Measurements from ENCODE around the gene EBF3.

EBF3 gene

GRCh38 chr10:129912166-129912917 lies 51.7 kb downstream of the EBF3 start:
- no peak for DNase-seq (ENCODE audit: low read depth in 3 of 3, low spot score in 1 of 3)

GRCh38 chr10:129911451-129912165 lies 52.5 kb downstream of the EBF3 start:
- no peak for DNase-seq (ENCODE audit: low read depth in 3 of 3, low spot score in 1 of 3)

DNA sequence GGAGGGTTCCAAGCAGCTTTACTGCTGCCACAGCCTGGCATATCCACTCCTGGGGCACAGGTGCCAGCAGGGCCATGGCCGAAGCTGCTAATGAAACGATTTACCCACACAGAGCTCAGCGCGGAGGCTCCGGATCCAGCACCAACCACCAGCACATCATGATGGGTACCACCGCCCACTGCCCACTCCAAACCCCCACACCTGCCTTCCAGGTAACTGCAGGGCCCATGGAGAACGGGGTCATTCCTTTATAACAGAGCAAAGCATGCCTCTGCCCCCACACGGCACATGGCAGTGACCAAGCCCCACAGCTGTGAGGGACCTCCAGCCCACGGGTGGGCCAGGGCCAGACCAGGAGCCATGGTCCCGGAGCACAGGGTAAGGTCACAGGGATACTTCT lies 53.2 kb downstream of the EBF3 start:
- DNase-seq (ENCODE audit: low read depth in 3 of 3, low spot score in 1 of 3) = no peak

GRCh38 chr10:129909531-129910256 lies 54.4 kb downstream of the EBF3 start:
- no peak for DNase-seq (ENCODE audit: low read depth in 3 of 3, low spot score in 1 of 3)

DNA sequence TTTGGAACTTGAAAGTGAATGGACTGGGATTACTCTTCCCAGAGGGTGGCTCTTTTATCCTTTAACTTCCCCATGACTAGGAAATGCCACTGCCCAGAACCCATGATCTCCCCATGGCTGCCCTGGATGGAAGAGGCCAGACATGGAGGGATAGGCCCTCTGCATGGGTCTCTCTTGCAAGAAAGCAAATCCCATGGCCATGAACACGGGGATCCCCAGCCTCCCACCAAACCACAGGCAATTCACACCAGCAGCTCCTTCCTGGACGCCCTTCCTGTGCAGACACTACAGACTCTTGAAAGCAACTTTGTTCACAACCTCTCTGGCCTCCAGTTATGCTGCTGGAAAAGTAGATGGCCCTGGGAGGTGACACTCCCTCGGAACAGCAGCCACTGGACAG lies 55.0 kb downstream of the EBF3 start:
- DNase-seq (ENCODE audit: low read depth in 3 of 3, low spot score in 1 of 3) = no peak

DNA sequence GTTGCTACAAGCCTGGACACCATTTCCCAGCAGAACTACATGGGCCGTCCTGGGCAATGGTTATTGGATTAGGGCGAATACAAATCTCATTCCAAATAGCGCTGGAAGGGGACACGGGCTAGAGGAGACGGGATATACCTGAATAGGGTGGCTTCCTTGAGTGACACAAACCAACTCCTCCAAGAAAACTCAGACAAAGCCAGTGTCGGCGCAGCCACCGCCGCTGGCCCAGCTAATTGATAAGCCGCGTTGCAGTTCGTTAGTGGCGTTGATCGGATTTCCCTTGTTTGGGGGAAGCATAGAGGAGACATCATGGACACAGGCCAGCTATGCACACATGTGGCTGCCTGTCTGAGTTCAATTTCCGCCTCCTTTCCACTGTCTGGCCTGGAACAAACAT lies 55.7 kb downstream of the EBF3 start:
- DNase-seq (ENCODE audit: low read depth in 3 of 3, low spot score in 1 of 3) = no peak

- DNase-seq (ENCODE audit: low read depth in 3 of 3, low spot score in 1 of 3) = no peak
Observed at GRCh38 chr10:129905553-129905952, 58.5 kb downstream of the EBF3 start.

GRCh38 chr10:129904323-129904722 lies 59.8 kb downstream of the EBF3 start:
- no peak for DNase-seq (ENCODE audit: low read depth in 3 of 3, low spot score in 1 of 3)

GRCh38 chr10:129901389-129902006 lies 62.6 kb downstream of the EBF3 start:
- DNase-seq (ENCODE audit: low read depth in 3 of 3, low spot score in 1 of 3) = no peak

GRCh38 chr10:129900825-129901224 lies 63.2 kb downstream of the EBF3 start:
- DNase-seq (ENCODE audit: low read depth in 3 of 3, low spot score in 1 of 3) = no peak

DNA sequence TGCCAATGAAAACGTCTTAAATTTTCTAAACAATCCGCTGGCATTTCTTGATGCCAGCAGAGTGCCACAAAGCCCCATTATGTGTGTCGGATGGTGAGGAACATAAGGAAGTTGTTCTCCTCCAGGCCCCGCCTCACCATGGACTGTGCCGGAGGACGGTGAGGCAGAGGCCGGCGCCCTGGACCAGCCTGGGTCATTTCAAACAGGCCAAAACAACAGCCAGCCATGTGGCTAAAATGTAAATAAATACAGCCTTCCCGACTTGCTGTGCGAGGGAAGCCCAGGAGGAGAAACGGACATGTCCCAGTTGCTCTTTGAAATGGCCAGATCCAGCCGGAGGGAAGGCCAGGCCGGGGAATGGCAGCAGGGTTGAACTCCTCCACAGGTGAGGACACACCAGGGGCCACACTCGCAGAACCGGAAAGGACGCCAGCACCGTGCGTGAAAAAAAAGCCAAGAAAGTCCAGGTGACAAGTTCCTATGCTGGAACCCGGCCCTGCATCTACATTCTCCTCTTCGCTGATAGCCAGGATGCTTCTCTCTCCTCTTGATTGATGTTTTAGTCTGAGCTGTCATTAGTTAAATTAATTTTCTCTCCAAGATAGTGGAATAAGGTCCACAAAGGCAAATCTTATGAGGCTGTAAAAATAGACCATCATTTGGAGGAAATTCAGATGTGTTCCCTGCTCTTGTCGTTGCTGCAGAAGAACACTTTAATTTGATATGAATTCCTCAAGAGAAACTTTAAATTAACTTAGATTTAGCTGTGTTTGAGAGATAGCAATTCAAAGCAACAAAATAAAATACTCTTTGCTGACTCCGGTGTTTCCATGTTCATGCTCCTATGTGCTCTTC lies 64.6 kb downstream of the EBF3 start:
- DNase-seq (ENCODE audit: low read depth in 3 of 3, low spot score in 1 of 3) = no peak

GRCh38 chr10:129898706-129899268 lies 65.3 kb downstream of the EBF3 start:
- no peak for DNase-seq (ENCODE audit: low read depth in 3 of 3, low spot score in 1 of 3)

- DNase-seq (ENCODE audit: low read depth in 3 of 3, low spot score in 1 of 3) = no peak
Observed at GRCh38 chr10:129897871-129898626, 66.0 kb downstream of the EBF3 start.

GRCh38 chr10:129896860-129897200 lies 67.2 kb downstream of the EBF3 start:
- DNase-seq (ENCODE audit: low read depth in 3 of 3, low spot score in 1 of 3) = no peak

DNA sequence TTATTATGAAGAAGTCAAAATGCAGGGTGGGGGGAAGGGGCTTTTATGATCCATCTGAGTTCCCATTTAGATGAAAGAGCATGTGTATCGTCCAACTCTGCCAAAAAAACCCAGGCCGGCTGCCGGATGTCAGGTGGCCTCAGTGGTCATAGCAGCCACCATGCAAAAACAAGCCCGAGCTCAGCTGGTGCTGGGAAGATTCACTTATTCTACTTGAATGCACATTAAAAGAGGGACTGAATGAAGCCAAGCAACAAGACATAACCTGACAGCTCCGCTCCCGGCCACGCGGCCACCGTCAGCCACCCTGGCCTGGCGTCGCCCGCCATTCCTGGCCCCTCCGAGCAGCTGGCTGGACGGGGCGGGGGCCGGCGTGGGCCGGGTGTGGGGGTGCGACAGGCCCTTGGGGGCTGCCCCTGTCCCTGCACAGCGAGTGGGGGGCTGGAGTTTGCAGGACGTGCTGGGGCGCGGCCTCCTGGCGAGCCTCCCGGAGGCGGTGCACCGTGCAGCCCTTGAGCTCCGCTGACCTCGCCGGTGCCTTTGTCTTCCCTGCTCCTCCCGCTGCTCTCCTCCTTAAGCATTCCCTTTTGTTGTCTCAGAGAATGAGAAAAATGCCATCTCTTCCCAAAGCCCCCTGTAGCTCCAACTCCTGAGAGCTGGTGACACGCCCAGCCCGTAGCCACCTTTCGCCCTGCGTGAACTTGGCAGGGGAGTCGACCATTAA lies 67.8 kb downstream of the EBF3 start:
- DNase-seq (ENCODE audit: low read depth in 3 of 3, low spot score in 1 of 3) = no peak

DNA sequence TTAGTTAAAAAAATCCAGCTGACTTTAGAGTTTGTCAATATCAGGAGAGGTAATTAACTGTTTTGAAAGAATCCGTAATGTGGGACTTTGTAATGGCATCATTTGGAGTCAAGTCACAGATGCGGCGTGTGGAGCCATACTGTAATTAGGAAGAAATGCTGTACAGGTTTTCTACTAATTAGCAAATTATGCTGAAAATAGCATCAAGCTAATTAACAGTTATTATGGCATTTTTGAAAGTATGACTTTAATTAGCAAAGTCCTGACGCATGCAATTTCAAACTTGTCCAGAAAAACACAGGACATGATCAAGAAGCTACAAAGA lies 68.3 kb downstream of the EBF3 start:
- DNase-seq (ENCODE audit: low read depth in 3 of 3, low spot score in 1 of 3) = no peak

DNA sequence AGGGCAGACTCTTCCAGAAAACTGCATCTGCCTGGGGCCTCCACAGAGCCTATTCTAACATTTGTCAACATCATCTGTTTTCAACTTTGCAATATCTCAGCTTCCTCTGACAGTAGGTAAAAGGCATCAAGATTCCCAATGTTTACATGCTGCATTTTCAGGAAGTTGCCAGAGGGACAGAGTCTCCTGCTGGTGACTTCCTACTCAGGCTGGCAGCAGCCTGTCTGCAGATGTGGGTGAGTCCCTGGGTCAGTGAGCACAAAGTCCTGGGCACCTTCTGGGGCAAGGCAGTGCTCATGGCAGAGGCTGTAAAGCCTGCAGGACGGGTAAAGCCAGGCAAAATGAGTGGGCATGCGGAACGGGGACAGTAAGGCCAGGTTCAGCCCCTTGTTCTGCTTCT lies 69.4 kb downstream of the EBF3 start:
- no peak for DNase-seq (ENCODE audit: low read depth in 3 of 3, low spot score in 1 of 3)

DNA sequence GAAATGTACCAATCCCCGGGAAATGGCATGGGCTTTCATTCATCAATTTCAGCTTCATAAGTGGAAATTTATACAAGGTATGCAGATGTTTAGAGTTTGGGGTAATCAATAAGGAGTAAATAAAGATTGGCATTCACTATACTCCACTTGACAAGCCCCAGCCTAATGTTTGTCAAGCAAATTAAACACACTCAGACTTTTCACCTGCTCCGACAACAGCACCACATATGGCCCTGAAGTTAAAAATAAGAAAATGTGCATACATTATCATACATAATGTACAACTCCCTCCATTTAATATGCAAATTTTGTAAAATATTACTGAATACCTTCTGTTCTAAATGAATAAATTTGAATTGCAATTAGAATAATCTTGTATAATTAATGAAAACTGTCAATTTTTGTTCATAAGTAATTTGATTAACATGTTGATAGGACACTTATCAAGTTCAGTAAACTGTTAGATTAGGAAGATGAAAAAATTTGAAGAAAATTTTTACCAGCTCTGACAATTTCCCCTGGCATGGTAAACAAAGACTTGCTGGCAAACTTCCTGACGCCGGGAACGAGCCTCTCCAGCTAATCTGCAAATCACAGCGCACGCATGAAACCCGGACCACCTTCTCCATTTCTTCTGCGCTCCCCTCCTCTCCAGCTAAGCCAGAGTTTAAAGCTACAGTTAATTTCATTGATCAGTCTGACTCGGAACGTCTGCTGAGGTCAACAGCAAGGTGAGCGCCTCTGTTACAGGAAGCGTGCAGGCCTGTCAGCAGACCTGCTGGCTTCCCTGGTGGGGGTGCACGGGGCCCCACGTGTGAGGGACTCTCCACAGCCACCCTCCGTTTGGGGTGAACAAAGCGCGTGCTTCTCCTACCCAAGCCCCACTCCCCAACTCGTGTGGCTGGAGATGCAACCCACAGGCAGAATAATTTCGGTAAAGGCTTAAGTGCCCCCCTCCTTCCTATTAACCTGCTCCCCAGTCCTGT lies 70.7 kb downstream of the EBF3 start:
- no peak for DNase-seq (ENCODE audit: low read depth in 3 of 3, low spot score in 1 of 3)
